HepG2 (cell line): ENCODE results near the gene TNNI3. TPM values are rescaled to one million over a fixed set of nuclear protein-coding genes. Genes with fewer than 3 reads are reported as not detected.
A peak's percentile ranks its signal among the peaks of the same experiment; 100 is the strongest.

ENCODE experiments used
- E2F5 ChIP-seq: sonication (generic); formaldehyde crosslinking; conservative IDR thresholded peaks from 2 replicates; pipeline ENCODE4 v1.4.0; 2020; ENCODE audit warnings: missing genetic modification reagents
- HNF1A ChIP-seq, 2 experiments: sonication (generic) in 1 of 2; formaldehyde crosslinking in 1 of 2; IDR thresholded peaks; 2 replicates each; pipeline versions ENCODE4 v1.4.0 to v1.6.1; 2016 to 2020; ENCODE audit warnings: borderline replicate concordance in 1 of 2, low read depth in 1 of 2, mild to moderate bottlenecking in 1 of 2, missing genetic modification reagents in 1 of 2
- KAT2B ChIP-seq: fragments of 150-350 bp; IDR thresholded peaks from 2 replicates; pipeline ENCODE4 v1.6.1; 2014; ENCODE audit warnings: low read depth, low read length, borderline replicate concordance
- MAFG ChIP-seq: sonication (generic); formaldehyde crosslinking; IDR thresholded peaks from 2 replicates; pipeline ENCODE4 v1.5.1; 2020; ENCODE audit warnings: mild to moderate bottlenecking, missing genetic modification reagents
- MIER3 ChIP-seq: IDR thresholded peaks from 2 replicates; pipeline ENCODE4 v1.6.1; 2016; ENCODE audit warnings: missing compliant biosample characterization, borderline replicate concordance
- REPIN1 ChIP-seq: sonication (generic); formaldehyde crosslinking; IDR thresholded peaks from 2 replicates; pipeline ENCODE4 v1.8.0; 2022; ENCODE audit warnings: missing genetic modification reagents, low read depth, mild to moderate bottlenecking, borderline replicate concordance
- TBL1XR1 ChIP-seq: fragments of 150-350 bp; IDR thresholded peaks from 2 replicates; pipeline ENCODE4 v1.6.1; 2014; ENCODE audit warnings: borderline replicate concordance, low read length; ENCODE audit not compliant: partially characterized antibody
- ZBTB33 ChIP-seq: sonication (generic); formaldehyde crosslinking; IDR thresholded peaks from 2 replicates; pipeline ENCODE4 v1.4.0; 2020; ENCODE audit warnings: missing genetic modification reagents
- ZFX ChIP-seq: sonication (generic); formaldehyde crosslinking; IDR thresholded peaks from 2 replicates; pipeline ENCODE4 v1.4.0; 2020; ENCODE audit warnings: mild to moderate bottlenecking, low read depth, missing genetic modification reagents, moderate library complexity
- ZNF18 ChIP-seq: sonication (generic); formaldehyde crosslinking; IDR thresholded peaks from 2 replicates; pipeline ENCODE4 v1.8.0; 2022; ENCODE audit warnings: mild to moderate bottlenecking, missing genetic modification reagents; ENCODE audit not compliant: insufficient replicate concordance
- ZNF292 ChIP-seq: sonication (generic); formaldehyde crosslinking; IDR thresholded peaks from 2 replicates; pipeline ENCODE4 v1.8.1; 2022; ENCODE audit warnings: mild to moderate bottlenecking, low read depth, missing genetic modification reagents, borderline replicate concordance
- ZNF441 ChIP-seq: sonication (generic); formaldehyde crosslinking; IDR thresholded peaks from 2 replicates; pipeline ENCODE4 v1.7.0; 2021; ENCODE audit warnings: missing genetic modification reagents, borderline replicate concordance
- ZSCAN20 ChIP-seq: sonication (generic); formaldehyde crosslinking; IDR thresholded peaks from 2 replicates; pipeline ENCODE4 v1.4.0; 2020; ENCODE audit warnings: missing genetic modification reagents, mild to moderate bottlenecking, borderline replicate concordance
- polyA plus RNA-seq, 8 experiments: library from polyadenylated mRNA; depleted of rRNA in 3 of 8; stranded (reverse) in 7 of 8; unstranded in 1 of 8; fragments of >200 nt; fragmentation: Illumina TruSeq in 4 of 8; extraction: Trizol in 4 of 8; gene quantifications; 2 replicates each; pipeline versions ENCODE4 v1.2.1 to v1.2.3, GENCODE V29; 2011 to 2016; ENCODE audit warnings: low read depth in 4 of 8, missing spikeins in 1 of 8, mixed read lengths in 1 of 8; ENCODE audit not compliant: insufficient read depth in 1 of 8
- total RNA-seq, 5 experiments: library from RNA; depleted of rRNA; stranded (reverse); fragments of >200 nt; fragmentation: Illumina TruSeq; extraction: Trizol; gene quantifications; 2 replicates each; pipeline ENCODE4 v1.2.3, GENCODE V29; 2016; ENCODE audit warnings: low read depth in 1 of 5

TNNI3 gene
- total and polyA plus RNA-seq, 2 of the 13 experiments (the other 11 are each of a cell fraction or from before 2014, with no cell fraction given): 3.5 to 3.7 TPM

GRCh38 chr19:55160128-55160985, 2.8 kb upstream of the TNNI3 start (continued):
- no peak for TF ChIP-seq ZNF18 (CRISPR knock-in tag)
- TF ChIP-seq E2F5 (CRISPR knock-in tag): no peak
- TF ChIP-seq KAT2B: no peak
- TF ChIP-seq MAFG (CRISPR knock-in tag): no peak
- TF ChIP-seq ZFX (CRISPR knock-in tag): no peak
- TF ChIP-seq REPIN1 (CRISPR knock-in tag): no peak
- TF ChIP-seq ZBTB33 (CRISPR knock-in tag): peak; percentile 58; the same call in 1 of the 2 replicates
- no peak for TF ChIP-seq ZSCAN20 (CRISPR knock-in tag)
- no peak for TF ChIP-seq TBL1XR1
- no peak for TF ChIP-seq ZNF292
- TF ChIP-seq MIER3: no peak
- TF ChIP-seq HNF1A (IDR thresholded peaks at IDR 0.05; ENCODE audit: low read depth): no peak
- TF ChIP-seq HNF1A (CRISPR knock-in tag; IDR thresholded peaks at IDR 0.05; ENCODE audit: borderline replicate concordance): no peak
- no peak for TF ChIP-seq ZNF441 (CRISPR knock-in tag)
